Body of pancreas (tissue), 4 donors: Measurements from ENCODE around the gene USP48. TPM values are rescaled to one million over a fixed set of nuclear protein-coding genes. Genes with fewer than 3 reads are reported as not detected.

Source experiments
- ATAC-seq: fragments of 150-250 bp; one replicate; pipeline ENCODE4 v1.9.1; 2016
- DNase-seq, 4 donors: peaks; one replicate each; pipeline ENCODE4 v3.0.0-alpha.2; 2019
- H3K27ac ChIP-seq, 4 donors: fragments of 200-600 bp; sonication (generic); 1 replicate in 3 of 4; 2 replicates in 1 of 4; pipeline versions ENCODE4 v1.5.1 to v1.6.1; 2016 to 2019; ENCODE audit warnings: mild to moderate bottlenecking in 1 of 4, mixed read lengths in 1 of 4, moderate library complexity in 1 of 4
- H3K27me3 ChIP-seq, 2 donors: fragments of 200-600 bp; sonication (generic); one replicate each; pipeline ENCODE4 v1.6.0; 2016; ENCODE audit warnings: mild to moderate bottlenecking in 1 of 2
- H3K36me3 ChIP-seq, 2 donors: fragments of 200-600 bp; sonication (generic); replicated peaks in 1 of 2; 2 replicates each; pipeline ENCODE4 v1.5.1; 2016; ENCODE audit warnings: low read depth in 2 of 2; ENCODE audit not compliant: insufficient read depth in 1 of 2
- H3K4me1 ChIP-seq: fragments of 200-600 bp; sonication (generic); one replicate; pipeline ENCODE4 v1.6.0; 2016
- H3K4me3 ChIP-seq, 2 donors: fragments of 200-600 bp; sonication (generic); 1 replicate in 1 of 2; 2 replicates in 1 of 2; pipeline ENCODE4 v1.5.1; 2016 to 2019
- H3K9me3 ChIP-seq, 3 donors: fragments of 200-600 bp; sonication (generic); 1 replicate in 2 of 3; 2 replicates in 1 of 3; pipeline ENCODE4 v1.5.1; 2016
- POLR2A ChIP-seq, 3 donors: fragments of 450-650 bp; IDR thresholded peaks; one replicate each; pipeline ENCODE4 v1.6.1; 2016; ENCODE audit warnings: antibody characterized with exemption in 3 of 3, mild to moderate bottlenecking in 2 of 3
- WGBS, 2 donors: methylation state at CpG; one replicate each; pipeline ENCODE4 v1.1.5; 2017; 5-methylcytosine and 5-hydroxymethylcytosine counted together
- intact Hi-C: fragments of 100-400 bp; cut with DNase I; formaldehyde crosslinking; loops from one replicate; pipeline ENCODE4 v1.15.1; 2023
- total RNA-seq, 2 donors: library from RNA; depleted of rRNA; stranded (reverse); fragments of >200 nt; gene quantifications; one replicate each; pipeline ENCODE4 v1.1.0, GENCODE V29; 2016
- TF ChIP-seq, protein P1 (sequence below), 7 experiments: fragments of 450-650 bp in 4 of 7; fragments of 200-600 bp in 3 of 7; sonication (generic) in 3 of 7; IDR thresholded peaks; one replicate each; pipeline ENCODE4 v1.5.1; 2016 to 2019; ENCODE audit warnings: antibody characterized with exemption in 7 of 7

USP48 gene
- total RNA-seq, 2 donors from 2014 or later: 25.4 to 72.9 TPM

DNA sequence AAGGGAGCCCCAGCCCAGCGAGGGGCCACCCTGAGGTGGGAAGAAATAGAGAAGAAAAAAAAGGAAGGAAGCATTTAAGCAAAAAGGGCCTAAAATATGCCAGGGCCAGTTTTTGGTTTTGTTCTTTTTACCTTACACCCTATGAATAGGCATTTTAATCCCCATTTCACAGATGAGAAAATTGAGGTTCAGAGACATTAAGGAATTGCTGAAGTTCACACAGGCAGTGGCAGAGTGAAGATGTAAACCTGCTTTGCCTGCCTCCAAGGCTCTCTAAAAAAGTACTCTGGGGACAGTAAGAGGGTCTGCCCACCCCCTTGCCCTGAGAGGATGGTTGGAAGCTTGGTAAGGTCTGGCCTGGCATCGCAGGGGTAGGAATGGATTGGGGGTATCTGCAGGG lies 133.6 kb downstream of the USP48 start:
- 55 to 76% methylated on average over 2 of the region's 2 CpGs for WGBS, 2 donors
- intact Hi-C loops: no loop called here
- TF ChIP-seq POLR2A (IDR thresholded peaks at IDR 0.05): no peak
- TF ChIP-seq, protein P1, sequence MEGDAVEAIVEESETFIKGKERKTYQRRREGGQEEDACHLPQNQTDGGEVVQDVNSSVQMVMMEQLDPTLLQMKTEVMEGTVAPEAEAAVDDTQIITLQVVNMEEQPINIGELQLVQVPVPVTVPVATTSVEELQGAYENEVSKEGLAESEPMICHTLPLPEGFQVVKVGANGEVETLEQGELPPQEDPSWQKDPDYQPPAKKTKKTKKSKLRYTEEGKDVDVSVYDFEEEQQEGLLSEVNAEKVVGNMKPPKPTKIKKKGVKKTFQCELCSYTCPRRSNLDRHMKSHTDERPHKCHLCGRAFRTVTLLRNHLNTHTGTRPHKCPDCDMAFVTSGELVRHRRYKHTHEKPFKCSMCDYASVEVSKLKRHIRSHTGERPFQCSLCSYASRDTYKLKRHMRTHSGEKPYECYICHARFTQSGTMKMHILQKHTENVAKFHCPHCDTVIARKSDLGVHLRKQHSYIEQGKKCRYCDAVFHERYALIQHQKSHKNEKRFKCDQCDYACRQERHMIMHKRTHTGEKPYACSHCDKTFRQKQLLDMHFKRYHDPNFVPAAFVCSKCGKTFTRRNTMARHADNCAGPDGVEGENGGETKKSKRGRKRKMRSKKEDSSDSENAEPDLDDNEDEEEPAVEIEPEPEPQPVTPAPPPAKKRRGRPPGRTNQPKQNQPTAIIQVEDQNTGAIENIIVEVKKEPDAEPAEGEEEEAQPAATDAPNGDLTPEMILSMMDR (IDR thresholded peaks at IDR 0.05): no peak
- H3K27ac ChIP-seq: no peak overlapping the region
- no peaks in the 10 kb centered on the region for H3K27me3 ChIP-seq
- ATAC-seq (no peak), DNase-seq (no peak)
- peaks cover 20% of the 10 kb centered on the region for H3K4me1 ChIP-seq
- no peak overlapping the region for H3K4me3 ChIP-seq
- H3K36me3 ChIP-seq: no peaks in the 10 kb centered on the region
- no peaks in the 10 kb centered on the region for H3K9me3 ChIP-seq

DNA sequence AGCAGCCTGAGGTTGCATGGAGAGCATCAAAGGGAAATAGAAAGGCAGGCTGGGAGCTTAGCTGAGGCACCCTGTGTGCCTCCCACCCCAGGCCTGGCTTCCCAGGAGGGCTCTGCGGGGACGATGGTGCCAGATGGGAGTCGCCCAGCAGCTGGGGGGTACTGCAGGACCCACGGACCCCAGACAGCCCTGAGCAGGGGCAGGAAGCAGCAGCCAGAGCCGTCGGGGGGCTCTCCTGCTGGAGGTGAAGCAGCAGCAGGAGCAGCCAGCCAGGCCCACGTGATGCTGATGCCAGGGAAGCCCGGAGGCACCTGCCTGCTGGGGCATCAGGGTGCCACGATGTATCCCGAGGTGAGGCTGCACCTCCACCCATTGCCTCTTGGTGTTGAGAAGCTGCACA lies 134.2 kb downstream of the USP48 start:
- no peak overlapping the region for H3K4me3 ChIP-seq
- no peaks in the 10 kb centered on the region for H3K27me3 ChIP-seq
- H3K36me3 ChIP-seq: no peaks in the 10 kb centered on the region
- 65 to 93% methylated on average over 3 to 10 of the region's 10 CpGs for WGBS, 2 donors
- ATAC-seq (no peak), DNase-seq (no peak)
- no peaks in the 10 kb centered on the region for H3K9me3 ChIP-seq
- intact Hi-C loops: no loop called here
- no peak for TF ChIP-seq POLR2A (IDR thresholded peaks at IDR 0.05)
- TF ChIP-seq, protein P1 (IDR thresholded peaks at IDR 0.05): no peak
- no peak overlapping the region for H3K27ac ChIP-seq
- H3K4me1 ChIP-seq: peaks cover 20% of the 10 kb centered on the region

DNA sequence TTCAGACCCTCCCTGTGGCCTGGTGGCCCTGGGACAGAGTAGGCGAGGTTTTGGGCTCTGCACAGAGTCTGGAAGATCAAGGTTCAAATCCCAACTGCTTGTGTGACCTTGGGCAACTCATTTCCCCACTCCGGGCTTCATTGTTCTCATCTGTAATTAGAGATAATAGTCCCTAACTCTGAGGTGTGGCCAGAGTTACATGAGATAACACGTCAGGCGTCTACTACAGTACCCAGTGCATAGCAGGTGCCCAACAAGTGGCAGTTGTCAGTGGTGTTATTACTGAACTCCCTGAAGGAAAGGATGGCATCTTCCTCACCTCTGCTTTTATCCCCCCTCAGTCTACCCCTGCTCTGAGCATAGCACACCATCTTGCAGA lies 134.6 kb downstream of the USP48 start:
- DNase-seq (no peak), ATAC-seq (no peak)
- H3K27ac ChIP-seq: no peak overlapping the region
- H3K9me3 ChIP-seq: no peaks in the 10 kb centered on the region
- intact Hi-C loops: no loop called here
- 36 to 43% methylated on average over 3 to 4 of the region's 4 CpGs for WGBS, 2 donors
- peaks cover 20% of the 10 kb centered on the region for H3K4me1 ChIP-seq
- H3K27me3 ChIP-seq: no peaks in the 10 kb centered on the region
- TF ChIP-seq, protein P1 (IDR thresholded peaks at IDR 0.05): no peak
- no peak for TF ChIP-seq POLR2A (IDR thresholded peaks at IDR 0.05)
- no peaks in the 10 kb centered on the region for H3K36me3 ChIP-seq
- H3K4me3 ChIP-seq: no peak overlapping the region

DNA sequence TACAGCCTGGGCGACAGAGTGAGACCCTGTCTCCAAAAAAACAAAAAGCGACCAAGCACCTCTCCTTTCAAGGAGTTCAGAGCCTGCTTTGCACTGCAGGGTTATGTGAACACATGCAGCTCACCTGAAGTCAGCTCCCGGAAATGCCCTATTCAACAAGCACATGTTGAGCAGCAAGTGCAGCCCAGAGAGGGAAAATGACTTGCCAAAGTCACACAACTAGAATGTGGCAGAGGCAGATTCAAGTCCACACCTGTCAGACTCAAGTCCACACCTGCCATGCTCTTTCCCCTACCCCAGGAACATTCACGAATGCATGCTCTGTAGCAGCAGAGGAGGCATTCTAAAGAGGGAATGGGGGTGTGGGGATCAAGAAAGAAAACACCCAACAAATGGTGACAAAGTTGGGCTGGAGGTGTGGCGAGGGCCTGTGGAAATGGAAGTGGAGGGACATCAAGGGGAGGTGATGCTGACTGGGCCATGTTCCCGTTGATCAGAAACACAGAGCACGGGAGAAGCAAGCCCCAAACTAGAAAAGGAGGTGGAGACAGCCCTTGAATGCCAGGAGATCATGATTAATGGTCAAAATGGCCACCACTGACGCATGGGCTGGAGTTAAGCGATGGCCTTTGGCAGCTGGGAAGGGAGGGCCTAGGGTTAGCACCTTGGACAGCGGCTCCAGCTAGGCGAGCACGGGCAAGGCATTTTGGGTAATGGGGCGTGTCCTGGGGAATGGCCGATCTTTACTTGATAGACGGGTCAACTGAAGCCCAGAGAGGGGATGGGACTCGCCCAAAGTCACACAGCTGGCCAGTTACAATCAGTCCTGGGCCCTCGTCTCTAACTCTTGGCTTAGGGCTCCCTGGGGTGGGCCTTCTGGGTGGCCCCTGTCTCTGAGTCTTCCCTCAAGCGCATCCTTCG lies 135.3 kb downstream of the USP48 start:
- ATAC-seq (peak; percentile 58), DNase-seq (peak; percentile 60 to 71 (median 66))
- TF ChIP-seq, protein P1 (IDR thresholded peaks at IDR 0.05): no peak
- no peak for TF ChIP-seq POLR2A (IDR thresholded peaks at IDR 0.05)
- intact Hi-C loops: no loop called here
- Histone ChIP-seq H3K27me3 (no peaks in the 10 kb centered on the region), H3K27ac (no peak overlapping the region), H3K9me3 (no peaks in the 10 kb centered on the region), H3K36me3 (no peaks in the 10 kb centered on the region), H3K4me3 (no peak overlapping the region), H3K4me1 (peaks cover 24% of the 10 kb centered on the region)
- WGBS, 2 donors: 51 to 67% methylated on average over 10 to 19 of the region's 19 CpGs

DNA sequence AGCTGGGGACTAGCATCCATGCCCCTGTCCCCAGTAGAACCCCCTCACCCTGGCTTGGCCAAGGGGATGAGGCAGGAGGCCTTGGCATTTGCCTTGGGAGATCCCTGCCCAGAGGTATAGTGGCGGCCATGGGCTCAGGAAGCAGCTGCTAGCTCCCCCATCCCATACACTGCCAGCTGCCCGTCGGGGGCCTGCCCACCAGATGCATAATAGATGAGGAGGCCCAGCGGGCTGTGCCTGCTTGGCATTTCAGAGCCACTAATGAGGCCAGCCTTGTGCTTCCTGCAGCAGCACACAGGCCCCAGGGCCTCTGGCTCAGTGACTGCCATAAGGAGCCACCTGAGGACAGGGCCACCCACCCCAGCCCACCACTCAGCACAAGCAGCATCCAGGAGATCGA lies 137.4 kb downstream of the USP48 start:
- H3K4me1 ChIP-seq: peaks cover 30% of the 10 kb centered on the region
- no peaks in the 10 kb centered on the region for H3K36me3 ChIP-seq
- no peak overlapping the region for H3K4me3 ChIP-seq
- H3K27me3 ChIP-seq: no peaks in the 10 kb centered on the region
- H3K27ac ChIP-seq: no peak overlapping the region
- DNase-seq (no peak), ATAC-seq (no peak)
- TF ChIP-seq, protein P1 (IDR thresholded peaks at IDR 0.05): no peak
- TF ChIP-seq POLR2A (IDR thresholded peaks at IDR 0.05): no peak
- no peaks in the 10 kb centered on the region for H3K9me3 ChIP-seq
- intact Hi-C loops: no loop called here
- WGBS, 2 donors: 89 to 100% methylated on average over 1 to 5 of the region's 5 CpGs
